A673 (cell line): ENCODE results near the gene SYNPO.

Source experiments
- CTCF ChIP-seq: fragments of 300-800, 200-600 bp; sonication (generic); conservative IDR thresholded peaks from 2 replicates; pipeline ENCODE4 v1.5.1; 2017; ENCODE audit warnings: low read depth, mild to moderate bottlenecking, antibody characterized with exemption, low read length, moderate library complexity, mixed read lengths
- EZH2 ChIP-seq: fragments of 200-600 bp; sonication (generic); IDR thresholded peaks from 2 replicates; pipeline ENCODE4 v1.6.1; 2017; ENCODE audit warnings: borderline replicate concordance, low read depth, mild to moderate bottlenecking, mixed read lengths, antibody characterized with exemption, low read length; ENCODE audit not compliant: poor library complexity, severe bottlenecking

GRCh38 chr5:150627731-150628545 is 12.5 kb upstream of the SYNPO start:
- TF ChIP-seq CTCF = no peak
- TF ChIP-seq EZH2 = no peak
